ENCODE data around the gene ACSM6. TPM values are rescaled to one million over a fixed set of nuclear protein-coding genes. Genes with fewer than 3 reads are reported as not detected.

Gene ACSM6
- total RNA-seq, 1 experiment from 2014 or later, result not detected

- no TSS peak for BruUV-seq (replicated peaks)
- CTCF ChIA-PET, result interaction anchor here (0.6 to 2.9 kb wide), 3 partner anchors 39 to 116 kb away, joined by 3 to 38 read pairs (median 4); no protein-coding TSS in a partner anchor
Measured at GRCh38 chr10:95247881-95248583, 54.0 kb downstream of the ACSM6 start.

GRCh38 chr10:95248989-95249388 is 55.0 kb downstream of the ACSM6 start:
- Mint-ChIP-seq H3K4me1 (ENCODE audit: low read depth, unreplicated experiment) (peaks cover 35% of the 10 kb centered on the region), H3K36me3 (ENCODE audit: insufficient read depth, unreplicated experiment) (peaks cover 3% of the 10 kb centered on the region)

More at GRCh38 chr10:95247881-95248583, 54.0 kb downstream of the ACSM6 start:
- Mint-ChIP-seq H3K4me1 (ENCODE audit: low read depth, unreplicated experiment) (peaks cover 35% of the 10 kb centered on the region), H3K36me3 (ENCODE audit: insufficient read depth, unreplicated experiment) (peaks cover 3% of the 10 kb centered on the region), H3K27me3 (ENCODE audit: unreplicated experiment) (no peaks in the 10 kb centered on the region), H3K9me3 (ENCODE audit: low read depth, unreplicated experiment) (no peaks in the 10 kb centered on the region), H3K27ac (ENCODE audit: unreplicated experiment) (no peak overlapping the region), H3K4me3 (ENCODE audit: low read depth, unreplicated experiment) (no peak overlapping the region)
- intact Hi-C loops (cut with micrococcal nuclease; ENCODE audit: unreplicated experiment), result loop anchor here (5.0 to 10.0 kb wide), 4 partner anchors 59 to 621 kb away; no protein-coding TSS in a partner anchor
- no peak for TF ChIP-seq CTCF (IDR thresholded peaks at IDR 0.05; ENCODE audit: unreplicated experiment)
- no peak for DNase-seq

GRCh38 chr10:95249467-95249866 is 55.4 kb downstream of the ACSM6 start:
- BruUV-seq (replicated peaks), result no TSS peak
- intact Hi-C loops (cut with micrococcal nuclease; ENCODE audit: unreplicated experiment), result loop anchor here (5.0 to 10.0 kb wide), 4 partner anchors 58 to 622 kb away; no protein-coding TSS in a partner anchor
- H3K36me3 Mint-ChIP-seq (ENCODE audit: insufficient read depth, unreplicated experiment), result peaks cover 3% of the 10 kb centered on the region
- TF ChIP-seq CTCF (IDR thresholded peaks at IDR 0.05; ENCODE audit: unreplicated experiment), result no peak
- no peak overlapping the region for H3K4me3 Mint-ChIP-seq (ENCODE audit: low read depth, unreplicated experiment)
- no peaks in the 10 kb centered on the region for H3K27me3 Mint-ChIP-seq (ENCODE audit: unreplicated experiment)
- no peak overlapping the region for H3K27ac Mint-ChIP-seq (ENCODE audit: unreplicated experiment)
- CTCF ChIA-PET, result no interaction called here
- H3K4me1 Mint-ChIP-seq (ENCODE audit: low read depth, unreplicated experiment), result peaks cover 35% of the 10 kb centered on the region
- H3K9me3 Mint-ChIP-seq (ENCODE audit: low read depth, unreplicated experiment), result no peaks in the 10 kb centered on the region
- DNase-seq, result no peak

More at GRCh38 chr10:95248989-95249388, 55.0 kb downstream of the ACSM6 start:
- Mint-ChIP-seq H3K27me3 (ENCODE audit: unreplicated experiment) (no peaks in the 10 kb centered on the region), H3K9me3 (ENCODE audit: low read depth, unreplicated experiment) (no peaks in the 10 kb centered on the region), H3K27ac (ENCODE audit: unreplicated experiment) (no peak overlapping the region), H3K4me3 (ENCODE audit: low read depth, unreplicated experiment) (no peak overlapping the region)
- intact Hi-C loops (cut with micrococcal nuclease; ENCODE audit: unreplicated experiment), result loop anchor here (5.0 to 10.0 kb wide), 4 partner anchors 58 to 622 kb away; no protein-coding TSS in a partner anchor
- CTCF ChIA-PET, result no interaction called here
- no TSS peak for BruUV-seq (replicated peaks)
- DNase-seq, result no peak
- TF ChIP-seq CTCF (IDR thresholded peaks at IDR 0.05; ENCODE audit: unreplicated experiment), result no peak

GRCh38 chr10:95250856-95251255 is 56.8 kb downstream of the ACSM6 start:
- peaks cover 35% of the 10 kb centered on the region for H3K4me1 Mint-ChIP-seq (ENCODE audit: low read depth, unreplicated experiment)
- no peak for TF ChIP-seq CTCF (IDR thresholded peaks at IDR 0.05; ENCODE audit: unreplicated experiment)
- intact Hi-C loops (cut with micrococcal nuclease; ENCODE audit: unreplicated experiment), result no loop called here
- H3K9me3 Mint-ChIP-seq (ENCODE audit: low read depth, unreplicated experiment), result no peaks in the 10 kb centered on the region
- no peak for DNase-seq
- H3K27ac Mint-ChIP-seq (ENCODE audit: unreplicated experiment), result no peak overlapping the region
- peaks cover under 1% of the 10 kb centered on the region for H3K36me3 Mint-ChIP-seq (ENCODE audit: insufficient read depth, unreplicated experiment)
- CTCF ChIA-PET, result no interaction called here
- no peak overlapping the region for H3K4me3 Mint-ChIP-seq (ENCODE audit: low read depth, unreplicated experiment)
- H3K27me3 Mint-ChIP-seq (ENCODE audit: unreplicated experiment), result no peaks in the 10 kb centered on the region
- BruUV-seq (replicated peaks), result no TSS peak

Data from Calu3 (cell line).